Measurements from ENCODE around the gene RGS10.

RGS10 gene

DNA sequence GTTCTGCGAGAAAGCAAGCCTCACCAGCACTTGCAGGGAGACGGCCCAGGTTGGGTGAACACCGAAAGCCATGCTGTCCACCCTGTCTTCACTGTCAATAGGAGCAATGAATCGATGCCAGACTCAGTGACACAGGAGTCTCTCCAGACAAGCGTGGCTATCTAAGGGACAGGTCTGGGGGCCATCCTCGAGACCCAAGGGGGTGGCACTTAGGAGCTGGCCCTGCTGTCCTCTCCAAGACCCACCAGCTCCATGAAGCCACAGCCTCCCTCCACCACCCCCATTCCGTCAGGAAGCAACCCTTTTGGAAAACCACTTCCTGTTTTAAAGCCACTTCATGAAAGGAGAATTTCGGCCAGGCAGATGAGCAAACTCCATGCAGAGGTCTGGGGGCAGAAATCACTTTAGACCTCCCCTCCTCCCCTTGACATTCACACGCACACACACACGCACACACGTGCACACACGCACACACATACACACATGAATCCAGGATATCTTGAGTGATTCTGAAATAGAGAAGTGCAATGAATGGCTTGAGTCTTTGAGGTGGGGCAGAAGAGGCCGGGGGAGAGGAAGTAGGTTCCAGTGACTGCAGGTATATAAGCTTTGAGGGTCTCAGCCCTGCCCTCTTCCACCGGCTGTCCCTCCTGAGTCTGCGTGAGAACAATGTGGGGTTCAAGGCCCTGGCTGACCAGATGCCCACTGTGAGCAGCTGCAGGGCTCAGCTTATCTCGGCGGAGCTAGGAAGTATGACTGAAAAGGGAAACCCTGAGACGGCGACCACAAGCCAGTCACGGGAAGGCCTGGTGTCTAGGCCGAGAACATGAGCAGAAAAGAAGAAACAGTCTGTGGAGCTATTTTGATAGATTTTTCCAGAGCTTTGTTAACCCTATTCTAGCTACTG, 25.0 kb downstream of the RGS10 start:
- peak; percentile 78 to 83 (median 81) for DNase-seq

DNA sequence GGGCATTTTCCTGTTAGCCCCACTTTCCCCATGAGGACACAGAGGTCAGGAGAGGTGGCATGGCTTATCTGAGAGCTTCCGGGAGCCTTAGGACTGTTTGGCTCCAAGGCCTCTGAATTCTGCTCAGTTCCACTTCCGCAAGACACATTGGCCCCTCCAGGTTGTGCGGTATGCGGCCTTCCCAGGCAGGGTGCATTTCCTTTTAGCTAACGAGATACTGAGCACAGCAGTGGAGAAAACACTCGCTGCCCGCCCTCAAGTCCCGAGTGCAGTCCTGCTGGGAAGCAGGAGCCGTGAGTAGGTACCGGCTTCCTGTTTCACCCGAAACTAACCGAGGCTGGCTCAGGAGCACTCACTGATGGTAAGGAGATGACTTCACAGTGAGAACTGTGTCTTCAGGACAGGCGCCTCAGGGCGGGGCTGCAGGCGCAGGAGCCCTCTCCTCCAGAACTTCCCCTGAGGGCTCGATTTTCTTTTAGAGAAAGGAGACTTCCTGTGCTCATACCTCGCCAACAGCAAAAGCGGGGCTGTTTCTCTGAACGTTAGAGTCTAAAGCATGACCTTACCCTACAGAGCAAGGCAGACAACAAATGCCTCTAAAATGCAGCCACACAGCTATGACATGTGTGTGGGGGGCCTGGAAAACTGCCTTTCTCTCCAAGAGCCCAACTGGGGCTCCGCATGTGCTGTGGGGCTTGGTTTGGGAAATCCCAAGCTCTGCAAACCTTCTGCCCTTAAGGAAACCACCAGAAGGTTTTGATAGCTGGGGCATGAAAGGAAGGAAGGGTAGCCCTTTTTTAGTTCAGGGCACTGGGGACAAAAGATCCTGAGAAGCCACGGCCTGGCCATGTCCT, 25.9 kb downstream of the RGS10 start:
- peak; percentile 73 to 82 (median 77) for DNase-seq

DNA sequence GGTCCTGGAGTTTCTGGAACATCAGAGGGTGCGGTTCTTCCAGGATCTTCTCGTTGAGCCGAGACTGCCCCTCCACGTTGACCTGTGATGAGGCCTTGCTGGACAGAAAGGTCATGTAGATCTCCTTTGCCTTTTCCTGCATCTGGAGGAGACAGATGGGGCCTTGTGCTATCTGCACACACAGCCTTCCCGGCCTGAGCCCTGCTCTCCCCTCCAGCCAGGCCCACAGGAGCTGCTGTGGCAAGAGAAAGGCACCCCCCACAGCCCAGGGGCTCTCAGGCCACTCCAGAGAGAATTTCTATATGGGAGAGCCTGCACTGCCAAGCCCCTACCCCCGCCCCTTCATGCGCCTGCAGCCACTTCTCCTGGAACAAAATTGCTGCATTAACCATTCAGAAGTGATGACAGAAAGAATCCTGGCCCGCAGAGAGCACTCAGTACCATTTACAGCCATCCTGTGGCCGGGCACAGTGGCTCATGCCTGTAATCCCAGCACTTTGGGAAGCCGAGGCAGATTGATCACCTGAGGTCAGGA, 26.9 kb downstream of the RGS10 start:
- DNase-seq = no peak

DNA sequence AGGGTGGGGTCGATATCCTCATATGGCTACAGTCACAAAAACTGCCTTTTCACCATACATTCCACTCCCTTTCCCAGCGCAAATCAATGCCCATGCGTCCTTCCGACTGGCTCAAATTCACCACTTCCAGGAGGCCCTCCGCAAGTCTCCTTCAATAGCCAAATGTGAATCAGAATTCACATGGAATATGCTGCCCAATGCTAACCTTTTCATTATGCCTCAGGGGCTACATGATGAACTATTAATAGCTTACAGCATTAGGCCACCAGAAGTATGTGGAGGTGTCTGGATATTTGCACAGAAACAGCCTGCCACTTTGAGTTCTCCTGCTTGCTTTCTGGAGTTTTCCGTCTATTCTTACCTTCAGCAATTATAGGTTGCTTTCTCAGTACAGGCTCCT, 27.7 kb downstream of the RGS10 start:
- no peak for DNase-seq

DNA sequence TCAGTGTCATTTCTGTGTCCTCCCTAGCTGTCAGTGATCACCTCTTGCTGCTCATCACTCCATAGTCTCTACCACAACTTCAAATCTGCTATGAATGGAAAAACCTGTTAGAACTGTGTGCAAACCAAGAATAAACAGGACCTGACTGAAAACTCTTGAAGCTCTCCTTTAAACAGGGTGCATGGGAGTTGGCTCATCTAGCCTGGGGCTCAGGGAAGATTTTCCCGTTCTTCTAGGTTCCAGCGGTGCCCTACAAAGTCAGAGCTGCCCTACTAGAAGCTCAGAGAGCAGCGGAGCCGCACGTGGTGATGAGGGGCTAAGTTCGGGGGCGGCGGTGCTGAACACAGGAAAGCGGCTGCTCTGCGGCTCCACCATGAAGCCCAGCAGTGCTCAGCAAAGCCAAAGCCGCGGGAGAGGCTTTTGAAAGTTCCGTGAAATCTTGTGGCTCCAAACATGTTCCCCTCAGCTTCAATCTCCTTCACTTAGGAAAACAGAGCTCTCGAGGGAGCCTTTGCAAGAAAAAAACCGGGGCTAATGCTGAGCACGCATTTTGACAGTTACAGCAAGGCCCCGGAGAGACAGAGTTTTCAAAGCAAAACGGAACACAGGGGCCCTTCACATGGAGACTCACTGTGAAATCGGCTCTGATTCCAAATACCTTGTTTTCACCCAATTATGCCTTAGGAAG, 30.5 kb downstream of the RGS10 start:
- DNase-seq = no peak

DNA sequence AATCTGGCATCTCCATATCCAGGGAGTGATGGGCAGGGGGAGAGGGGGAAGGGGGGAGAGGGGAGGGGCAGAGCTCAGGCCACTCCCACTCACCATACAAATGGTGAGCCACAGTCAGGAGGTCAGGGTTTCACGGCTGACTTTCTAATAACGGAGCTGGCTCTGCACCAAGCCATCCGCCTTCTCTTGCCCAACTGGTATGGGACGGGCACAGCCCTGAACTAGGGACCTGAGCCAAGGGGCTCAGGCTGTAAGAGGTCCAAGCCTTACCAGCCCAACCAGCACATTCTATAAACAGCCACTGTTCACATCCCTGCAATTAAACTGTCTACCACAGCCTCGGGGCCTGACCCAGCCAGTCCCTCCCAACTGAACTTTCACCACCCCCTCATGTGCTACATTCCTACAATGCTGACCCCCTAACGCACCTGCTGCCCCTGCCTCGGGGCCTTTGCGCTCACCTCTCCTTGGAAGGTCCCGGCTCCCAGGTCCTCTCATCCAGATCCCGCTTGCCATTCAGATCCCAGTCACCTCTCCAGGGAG, 32.5 kb downstream of the RGS10 start:
- no peak for DNase-seq

DNA sequence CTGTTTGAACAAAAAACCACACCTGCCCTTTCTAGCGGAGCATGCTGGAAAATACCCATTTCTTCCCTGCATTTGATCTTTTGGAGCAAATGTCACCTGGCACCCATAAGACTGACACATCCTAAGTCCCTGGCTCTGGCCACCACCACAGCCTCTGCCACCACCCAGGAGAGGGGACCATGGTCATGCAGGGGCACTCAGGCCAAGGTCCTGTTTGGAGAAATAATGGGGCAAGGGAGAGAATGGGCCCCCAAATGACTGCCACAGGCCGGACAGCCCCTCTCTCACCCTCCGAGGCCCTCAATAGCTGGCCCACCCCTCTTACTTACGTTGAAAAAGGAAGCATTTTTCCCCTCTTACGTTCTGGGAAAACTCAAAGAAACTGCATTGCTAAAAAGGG, 35.4 kb downstream of the RGS10 start:
- no peak for DNase-seq

DNA sequence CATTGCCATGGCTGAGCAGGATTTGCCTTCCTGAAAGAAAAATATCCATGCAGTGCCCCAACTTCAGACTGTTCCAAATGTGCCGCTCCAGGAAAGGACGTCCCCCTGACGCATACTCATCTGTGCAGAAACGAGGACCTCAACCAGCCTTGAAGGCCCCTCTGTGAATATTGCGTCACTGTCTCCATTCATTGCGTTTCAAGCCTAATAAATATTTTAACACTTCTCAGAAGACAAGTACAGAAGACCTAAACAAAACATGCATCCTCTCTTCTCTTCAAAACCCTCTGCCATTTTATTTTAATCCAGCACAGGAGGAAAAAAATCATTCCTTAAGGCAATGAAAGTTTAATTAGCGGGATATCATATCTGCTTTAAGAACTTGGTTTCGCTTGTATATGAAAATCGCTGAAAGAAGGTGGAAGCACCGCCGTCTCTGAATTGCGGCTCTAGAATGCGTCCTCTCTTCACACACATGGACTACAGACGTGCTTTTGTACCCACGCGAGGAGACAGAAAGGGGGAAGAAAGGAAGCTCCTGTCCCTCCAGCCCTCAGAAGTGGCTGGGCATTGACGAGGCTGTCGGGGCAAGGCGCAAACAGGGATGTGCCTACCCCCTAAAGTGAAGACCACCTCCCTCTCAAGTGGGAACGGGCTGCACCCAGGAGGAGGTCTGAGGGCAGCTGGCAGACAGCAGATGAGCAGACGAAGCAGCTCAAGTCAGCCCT, 36.8 kb downstream of the RGS10 start:
- DNase-seq = no peak

DNA sequence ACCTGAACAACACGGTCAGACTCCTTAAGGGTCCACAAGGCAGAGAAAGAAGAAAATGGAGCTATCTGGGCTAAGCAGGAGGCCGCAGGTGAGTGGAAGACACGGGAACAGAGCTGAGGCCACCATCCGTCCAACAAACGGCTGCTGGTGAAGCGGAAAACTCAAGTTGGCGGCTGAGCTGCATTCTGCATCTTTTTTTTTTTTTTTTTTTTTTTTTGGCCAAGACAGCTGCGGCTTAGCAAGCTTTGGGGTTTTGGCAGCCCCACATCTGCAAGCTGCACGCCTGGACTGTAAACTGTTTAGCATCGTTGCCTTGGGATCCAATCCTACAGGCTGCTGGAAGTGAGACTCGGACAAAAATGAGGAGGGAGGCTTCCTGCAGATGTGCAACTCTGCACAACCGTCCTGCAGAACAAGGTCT, 37.4 kb downstream of the RGS10 start:
- DNase-seq = no peak

DNA sequence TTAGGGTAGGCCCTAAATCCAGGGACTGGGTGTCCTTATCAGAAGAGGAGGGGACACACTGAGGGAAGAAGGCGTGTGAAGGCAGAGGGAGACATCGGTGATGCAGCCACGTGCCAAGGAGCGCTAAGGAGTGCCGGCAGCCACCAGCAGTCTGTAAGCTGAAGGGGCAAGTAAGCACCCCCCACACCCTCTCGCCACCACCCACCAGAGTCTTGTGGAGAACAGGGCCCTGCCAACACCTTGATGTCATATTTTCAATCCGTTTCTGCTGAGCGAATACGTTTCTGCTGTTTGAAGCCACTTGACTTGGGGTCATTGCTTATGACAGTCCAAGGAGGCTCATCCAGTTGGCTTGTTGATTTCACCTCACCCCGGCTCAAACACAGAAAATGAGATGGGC, 37.9 kb downstream of the RGS10 start:
- no peak for DNase-seq

DNA sequence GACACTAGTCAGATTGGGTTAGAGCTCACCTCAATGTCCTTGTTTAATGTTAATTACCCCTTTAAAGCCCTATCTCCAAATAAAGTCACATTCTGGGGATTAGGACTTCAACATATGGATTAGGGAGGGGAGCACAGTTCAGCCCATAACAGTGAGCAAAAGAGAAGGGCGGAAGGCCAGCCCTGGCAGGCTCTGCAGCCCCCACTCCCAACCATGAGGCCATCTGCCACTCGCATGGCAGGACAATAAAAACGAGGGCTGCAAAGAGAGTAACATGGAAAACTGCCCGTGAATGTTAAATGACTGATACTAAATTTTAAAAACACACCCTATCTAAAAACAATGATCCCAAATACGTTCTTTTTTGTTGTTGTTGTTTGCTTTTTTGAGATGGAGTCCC, 38.7 kb downstream of the RGS10 start:
- no peak for DNase-seq

DNA sequence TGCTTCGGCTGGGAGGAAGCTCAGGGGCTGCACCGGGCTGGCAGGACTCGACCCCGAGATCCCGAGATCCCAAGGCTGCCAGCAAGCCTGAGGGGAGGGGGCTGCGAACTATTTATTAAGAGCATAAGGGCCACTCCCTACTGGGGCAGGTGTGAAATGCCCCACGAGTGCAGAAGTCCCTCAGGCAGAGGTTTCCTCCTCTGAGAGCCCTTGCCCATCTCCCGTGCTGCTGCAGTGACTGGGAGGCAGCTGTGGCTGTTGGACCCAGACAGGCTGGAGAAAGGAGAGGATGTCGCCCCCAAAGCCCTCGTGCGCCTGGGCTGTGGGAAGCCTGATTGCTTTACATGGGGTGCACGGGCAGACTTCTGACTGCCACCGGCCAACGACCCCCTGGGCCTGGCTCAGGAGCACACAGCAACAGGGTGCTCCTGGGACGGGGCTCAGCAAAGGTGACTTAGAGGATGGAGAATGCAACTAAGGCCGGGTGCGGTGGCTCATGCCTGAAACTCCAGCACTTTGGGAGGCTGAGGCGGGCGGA, 39.8 kb downstream of the RGS10 start:
- no peak for DNase-seq

DNA sequence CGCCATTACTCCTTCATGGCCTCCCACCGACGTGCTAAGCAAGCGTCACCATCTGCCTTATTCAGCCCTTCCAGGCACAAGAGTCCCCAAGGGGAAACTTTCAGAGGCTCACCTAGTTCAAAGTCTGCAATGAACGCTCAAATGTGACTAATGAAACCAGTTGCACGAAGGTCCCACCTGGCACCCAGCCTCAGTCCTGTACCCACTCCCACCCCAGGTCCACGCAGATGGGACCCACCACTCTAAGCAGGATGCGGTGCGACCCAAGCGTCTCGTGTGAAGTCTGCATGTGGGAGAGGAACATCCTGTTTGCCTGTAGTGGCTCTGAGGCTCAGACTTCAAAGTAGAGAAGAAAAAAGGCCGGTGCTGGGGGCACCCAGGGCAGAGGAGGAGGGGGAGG, 40.3 kb downstream of the RGS10 start:
- no peak for DNase-seq

DNA sequence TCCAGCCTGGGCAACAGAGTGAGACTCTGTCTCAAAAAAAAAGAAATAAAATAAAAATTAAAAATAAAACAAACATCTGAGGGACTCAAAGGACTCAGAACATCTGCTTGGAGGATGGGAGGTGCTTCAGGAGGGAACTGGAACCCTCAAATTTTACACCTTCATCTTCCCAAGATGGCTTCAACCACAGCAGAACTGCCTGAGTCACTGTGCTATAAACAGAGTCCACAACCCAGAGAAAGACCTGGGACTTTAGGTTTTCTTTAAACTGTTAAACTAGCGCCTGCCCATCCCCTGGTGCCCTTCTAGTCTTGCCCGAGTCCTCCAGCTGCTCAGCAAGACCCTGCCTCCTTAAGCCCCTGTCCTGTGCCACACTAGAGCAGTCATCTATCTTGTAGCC, 40.8 kb downstream of the RGS10 start:
- no peak for DNase-seq

DNA sequence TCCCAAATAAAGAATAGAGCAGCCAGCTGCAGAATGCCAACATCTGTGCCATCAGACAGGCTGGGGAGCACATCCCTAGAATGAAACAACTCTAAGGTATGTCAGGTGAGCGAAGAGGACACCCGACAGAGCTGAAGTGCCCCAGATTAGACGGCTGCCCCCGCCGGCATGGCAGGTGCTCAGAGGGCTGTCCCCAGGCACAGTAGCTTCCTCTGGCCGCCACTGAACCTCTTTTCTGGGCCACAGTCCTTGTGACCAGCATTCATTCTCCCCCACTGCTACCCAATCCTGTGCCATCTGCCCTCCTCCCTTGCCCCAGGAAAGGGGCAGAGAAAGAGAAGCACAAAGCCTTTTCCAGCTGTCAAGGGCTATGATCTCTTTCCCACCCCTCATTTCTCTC, 41.7 kb downstream of the RGS10 start:
- no peak for DNase-seq

DNA sequence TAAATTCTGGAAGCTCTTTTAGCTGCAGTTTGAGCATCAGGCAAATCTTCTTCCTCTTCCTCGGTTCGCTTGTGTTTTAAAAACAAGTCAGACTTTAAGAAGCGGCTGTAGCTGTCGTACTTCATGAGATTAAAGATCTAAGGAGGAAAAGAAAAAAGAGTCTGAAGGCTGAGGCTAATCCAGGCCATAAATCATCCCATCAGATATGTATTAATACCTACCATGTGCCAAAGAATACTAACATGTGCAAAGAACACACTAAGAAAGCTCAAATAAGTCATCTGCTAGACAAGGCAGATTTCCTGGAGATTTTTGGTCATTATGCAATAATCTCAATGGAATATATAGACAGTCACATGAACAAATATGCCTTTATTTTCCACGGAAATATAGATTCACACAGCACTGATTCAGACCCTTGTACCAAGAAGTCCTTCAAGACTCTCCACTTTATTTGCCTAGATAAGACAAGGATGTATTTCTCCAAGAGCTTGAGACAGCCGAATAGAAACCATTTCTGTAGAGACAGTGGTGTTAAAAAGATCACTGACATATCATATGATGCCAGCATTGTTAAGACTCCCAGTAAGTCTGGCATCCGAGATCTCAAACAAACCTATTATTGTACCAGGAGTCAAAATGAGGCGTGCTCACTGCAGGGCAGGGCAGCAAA, 42.3 kb downstream of the RGS10 start:
- DNase-seq = no peak

DNA sequence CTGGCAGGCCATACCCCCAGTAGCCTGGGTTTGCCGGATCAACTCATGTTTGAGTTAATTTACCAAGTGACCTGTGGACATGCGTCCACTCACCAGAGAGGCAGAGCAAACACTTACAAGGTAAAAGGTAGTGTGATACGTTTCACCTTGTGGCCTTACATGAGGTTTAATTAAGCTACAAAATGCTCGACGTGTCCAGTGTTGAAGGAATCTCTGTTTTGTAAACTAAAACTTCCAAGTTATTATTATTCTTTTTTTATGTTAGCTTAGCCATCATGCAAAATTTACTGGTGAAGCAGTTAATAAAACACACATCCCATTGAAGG, 42.9 kb downstream of the RGS10 start:
- no peak for DNase-seq

DNA sequence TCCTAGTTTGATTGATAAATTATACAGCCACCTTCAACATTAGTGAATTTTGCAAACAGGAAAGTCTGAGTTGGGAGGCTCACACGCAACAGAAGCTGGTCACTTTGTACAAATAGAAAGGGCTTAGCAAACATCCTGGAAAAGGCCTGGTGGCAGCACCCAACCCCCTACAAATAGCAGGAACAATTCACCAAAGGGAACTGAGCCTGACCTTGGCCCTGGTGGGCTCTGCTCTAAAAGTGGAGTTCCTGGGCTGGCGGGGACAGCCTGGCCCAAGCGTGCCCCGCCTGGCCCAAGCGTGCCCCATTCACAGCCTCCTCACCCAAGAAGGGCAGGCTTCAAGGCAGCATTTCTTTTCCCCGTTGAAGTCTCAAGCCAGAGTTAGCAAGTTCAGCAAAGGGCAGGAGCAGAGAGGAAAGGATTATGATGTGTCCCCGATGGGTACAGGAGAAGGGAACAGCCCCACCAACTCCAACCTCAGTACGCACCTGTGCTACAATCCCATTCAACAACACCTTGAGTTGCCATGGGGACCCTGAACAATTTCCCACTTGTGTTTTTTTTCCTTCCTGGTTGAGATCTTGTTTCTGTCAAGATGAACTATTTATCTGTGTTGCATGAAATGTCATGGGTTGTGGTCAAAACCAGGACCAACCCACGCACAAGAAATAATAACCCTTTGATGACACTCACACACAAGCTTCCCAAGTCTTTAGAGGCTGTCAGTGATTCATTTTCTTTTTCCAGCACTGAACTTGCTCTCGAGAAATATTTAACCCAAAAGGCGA, 43.4 kb downstream of the RGS10 start:
- peak in 1 of 3 donors; percentile 27 for DNase-seq

DNA sequence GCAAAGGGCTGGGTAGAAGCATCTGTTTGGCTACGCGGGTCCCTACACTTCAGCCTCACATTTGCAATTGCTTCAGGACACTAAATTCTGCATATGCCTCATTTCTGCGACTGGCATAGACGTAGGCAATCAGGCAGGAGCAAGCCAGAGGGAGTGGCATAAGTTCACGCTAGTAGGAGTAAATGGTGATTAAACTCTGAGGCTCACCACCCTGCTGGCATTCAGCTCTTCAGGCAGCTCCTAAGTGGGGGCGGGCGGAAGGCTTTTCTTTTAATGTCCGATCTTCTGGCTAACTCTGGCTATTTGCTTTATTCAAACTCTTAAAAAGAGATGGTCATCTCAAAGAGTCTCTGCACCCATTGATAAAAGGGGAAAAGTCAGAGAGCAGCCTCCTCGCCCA, 45.3 kb downstream of the RGS10 start:
- DNase-seq = no peak

DNA sequence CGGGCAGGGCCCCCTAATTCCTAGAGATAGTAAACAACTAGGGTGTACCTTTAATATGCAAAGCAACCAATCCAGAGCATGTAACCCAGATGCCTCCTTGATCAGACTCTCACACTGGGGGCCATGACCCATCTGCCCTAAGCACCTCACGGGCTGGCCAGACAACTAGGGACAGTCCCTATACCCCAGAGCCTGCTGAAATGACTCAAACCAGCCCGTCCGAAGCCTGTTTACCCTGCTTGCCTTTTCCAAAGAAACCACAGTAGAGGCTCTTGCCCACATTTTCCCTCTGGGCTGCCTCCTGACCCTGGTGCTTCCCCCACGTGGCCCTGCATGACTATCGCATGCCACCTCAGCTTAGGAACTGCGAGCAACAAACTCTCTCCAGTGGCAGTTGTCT, 46.2 kb downstream of the RGS10 start:
- DNase-seq = peak in 1 of 3 donors; percentile 49

DNA sequence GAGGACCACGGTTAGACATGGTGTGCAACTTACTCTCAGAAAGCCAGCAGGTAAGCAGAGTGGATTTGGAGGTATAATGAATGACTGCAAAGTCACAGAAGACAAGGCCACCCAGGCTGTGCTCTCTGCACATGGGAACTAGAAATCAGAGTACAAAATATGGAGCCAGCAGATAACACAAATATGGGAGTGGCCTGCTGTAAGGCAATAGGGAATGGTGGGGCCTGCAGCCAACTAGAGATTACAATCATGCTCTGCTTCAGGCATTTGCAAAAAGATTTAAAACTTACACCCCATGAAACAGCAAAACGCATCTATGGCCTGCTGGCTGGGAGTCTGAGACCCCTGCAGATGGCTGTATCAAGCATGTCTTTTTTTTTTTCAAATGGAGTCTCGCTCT, 47.0 kb downstream of the RGS10 start:
- DNase-seq = no peak
